Osteocyte (in vitro differentiated cells): ENCODE data around the gene PHOSPHO2. TPM values are rescaled to one million over a fixed set of nuclear protein-coding genes. Genes with fewer than 3 reads are reported as not detected.

Source experiments
- DNase-seq: peaks from one replicate; pipeline ENCODE4 v3.0.0; 2021; ENCODE audit warnings: mixed read lengths; ENCODE audit not compliant: unreplicated experiment; ENCODE audit errors: extremely low spot score
- H3K27ac Mint-ChIP-seq: one replicate; pipeline ENCODE4 v1.8.0; 2021; ENCODE audit warnings: mild to moderate bottlenecking, mixed read lengths; ENCODE audit not compliant: unreplicated experiment
- H3K27me3 Mint-ChIP-seq: one replicate; pipeline ENCODE4 v1.8.0; 2021; ENCODE audit warnings: mixed read lengths; ENCODE audit not compliant: unreplicated experiment
- H3K36me3 Mint-ChIP-seq: one replicate; pipeline ENCODE4 v1.8.0; 2021; ENCODE audit warnings: mixed read lengths; ENCODE audit not compliant: unreplicated experiment
- H3K4me1 Mint-ChIP-seq: one replicate; pipeline ENCODE4 v1.8.0; 2021; ENCODE audit warnings: mixed read lengths; ENCODE audit not compliant: unreplicated experiment
- H3K4me3 Mint-ChIP-seq: one replicate; pipeline ENCODE4 v1.8.0; 2021; ENCODE audit warnings: mild to moderate bottlenecking, moderate library complexity, mixed read lengths; ENCODE audit not compliant: unreplicated experiment
- H3K9me3 Mint-ChIP-seq: one replicate; pipeline ENCODE4 v1.8.0; 2021; ENCODE audit warnings: mixed read lengths; ENCODE audit not compliant: unreplicated experiment
- total RNA-seq: library from RNA; stranded (reverse); gene quantifications from 2 replicates; pipeline ENCODE4 v1.2.1, GENCODE V29; 2021
- TF ChIP-seq, protein P1 (sequence below): fragments of 200-600 bp; sonication (generic); IDR thresholded peaks from 2 replicates; pipeline ENCODE4 v1.5.0; 2021; ENCODE audit warnings: antibody characterized with exemption, mild to moderate bottlenecking, moderate library complexity

The PHOSPHO2 gene
- total RNA-seq, 1 donor from 2014 or later, result 4.8 TPM

DNA sequence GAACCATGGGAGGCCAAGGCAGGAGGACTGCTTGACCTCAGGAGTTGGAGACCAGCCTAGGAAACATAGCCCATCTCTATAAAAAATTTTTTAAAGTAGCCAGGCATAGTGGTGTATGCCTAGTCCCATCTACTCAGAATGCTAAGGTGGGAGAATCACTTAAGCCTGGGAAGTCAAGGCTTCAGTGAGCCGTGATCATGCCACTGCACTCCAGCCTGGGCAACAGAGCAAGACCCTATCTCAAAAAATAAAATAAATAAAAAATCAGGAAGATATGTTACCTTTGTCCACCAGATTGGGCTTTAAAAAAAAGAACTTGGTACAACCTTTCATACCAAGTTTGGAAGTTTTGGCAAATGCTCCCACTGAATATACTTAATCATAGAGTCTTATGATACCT lies 35.4 kb upstream of the PHOSPHO2 start:
- H3K36me3 Mint-ChIP-seq, result no peaks in the 10 kb centered on the region
- no peak overlapping the region for H3K4me3 Mint-ChIP-seq
- no peaks in the 10 kb centered on the region for H3K4me1 Mint-ChIP-seq
- TF ChIP-seq, protein P1, sequence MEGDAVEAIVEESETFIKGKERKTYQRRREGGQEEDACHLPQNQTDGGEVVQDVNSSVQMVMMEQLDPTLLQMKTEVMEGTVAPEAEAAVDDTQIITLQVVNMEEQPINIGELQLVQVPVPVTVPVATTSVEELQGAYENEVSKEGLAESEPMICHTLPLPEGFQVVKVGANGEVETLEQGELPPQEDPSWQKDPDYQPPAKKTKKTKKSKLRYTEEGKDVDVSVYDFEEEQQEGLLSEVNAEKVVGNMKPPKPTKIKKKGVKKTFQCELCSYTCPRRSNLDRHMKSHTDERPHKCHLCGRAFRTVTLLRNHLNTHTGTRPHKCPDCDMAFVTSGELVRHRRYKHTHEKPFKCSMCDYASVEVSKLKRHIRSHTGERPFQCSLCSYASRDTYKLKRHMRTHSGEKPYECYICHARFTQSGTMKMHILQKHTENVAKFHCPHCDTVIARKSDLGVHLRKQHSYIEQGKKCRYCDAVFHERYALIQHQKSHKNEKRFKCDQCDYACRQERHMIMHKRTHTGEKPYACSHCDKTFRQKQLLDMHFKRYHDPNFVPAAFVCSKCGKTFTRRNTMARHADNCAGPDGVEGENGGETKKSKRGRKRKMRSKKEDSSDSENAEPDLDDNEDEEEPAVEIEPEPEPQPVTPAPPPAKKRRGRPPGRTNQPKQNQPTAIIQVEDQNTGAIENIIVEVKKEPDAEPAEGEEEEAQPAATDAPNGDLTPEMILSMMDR, result no peak
- H3K9me3 Mint-ChIP-seq, result no peaks in the 10 kb centered on the region
- H3K27me3 Mint-ChIP-seq, result peaks cover 32% of the 10 kb centered on the region
- no peak for DNase-seq
- H3K27ac Mint-ChIP-seq, result no peak overlapping the region

DNA sequence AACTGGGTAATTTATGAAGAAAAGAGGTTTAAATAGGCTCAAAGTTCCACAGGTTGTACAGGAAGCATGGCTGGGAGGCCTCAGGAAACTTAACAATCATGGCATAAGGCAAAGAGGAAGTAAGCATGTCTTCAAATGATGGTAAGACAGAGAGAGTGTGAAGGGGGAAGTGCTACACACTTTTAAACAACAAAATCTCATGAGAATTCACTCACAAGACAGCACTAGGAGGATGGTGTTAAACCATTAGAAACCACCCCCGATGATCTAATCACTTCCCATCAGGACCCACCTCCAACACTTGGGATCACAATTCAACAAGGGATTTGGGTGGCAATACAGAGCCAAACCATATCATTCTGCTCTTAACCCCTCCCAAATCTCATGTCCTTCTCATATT lies 34.9 kb upstream of the PHOSPHO2 start:
- Mint-ChIP-seq H3K4me3 (no peak overlapping the region), H3K4me1 (no peaks in the 10 kb centered on the region), H3K27ac (no peak overlapping the region), H3K36me3 (no peaks in the 10 kb centered on the region), H3K9me3 (no peaks in the 10 kb centered on the region), H3K27me3 (peaks cover 27% of the 10 kb centered on the region)
- TF ChIP-seq, protein P1, result no peak
- DNase-seq, result no peak

DNA sequence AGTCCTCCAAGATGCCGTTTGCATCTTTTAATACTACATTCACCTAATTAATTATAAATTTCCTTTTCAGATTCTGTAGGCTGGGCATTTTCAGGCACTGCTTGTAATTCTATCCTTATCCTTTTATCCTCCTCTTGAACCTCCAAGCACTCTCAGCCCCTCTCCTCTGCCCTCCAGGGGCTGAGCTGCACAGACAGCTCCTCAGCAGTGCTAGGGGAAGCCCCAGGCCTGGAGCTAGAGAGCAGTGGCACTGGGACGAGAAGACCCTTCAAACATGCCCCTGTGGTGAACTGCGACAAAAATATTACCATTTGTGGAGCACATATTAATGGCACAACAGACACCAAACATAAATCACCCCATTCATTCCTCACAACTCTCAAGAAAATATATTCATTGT lies 33.0 kb upstream of the PHOSPHO2 start:
- DNase-seq, result no peak
- Mint-ChIP-seq H3K36me3 (no peaks in the 10 kb centered on the region), H3K4me3 (no peak overlapping the region), H3K27me3 (peaks cover 13% of the 10 kb centered on the region), H3K9me3 (no peaks in the 10 kb centered on the region), H3K4me1 (no peaks in the 10 kb centered on the region), H3K27ac (no peak overlapping the region)
- TF ChIP-seq, protein P1, result no peak

DNA sequence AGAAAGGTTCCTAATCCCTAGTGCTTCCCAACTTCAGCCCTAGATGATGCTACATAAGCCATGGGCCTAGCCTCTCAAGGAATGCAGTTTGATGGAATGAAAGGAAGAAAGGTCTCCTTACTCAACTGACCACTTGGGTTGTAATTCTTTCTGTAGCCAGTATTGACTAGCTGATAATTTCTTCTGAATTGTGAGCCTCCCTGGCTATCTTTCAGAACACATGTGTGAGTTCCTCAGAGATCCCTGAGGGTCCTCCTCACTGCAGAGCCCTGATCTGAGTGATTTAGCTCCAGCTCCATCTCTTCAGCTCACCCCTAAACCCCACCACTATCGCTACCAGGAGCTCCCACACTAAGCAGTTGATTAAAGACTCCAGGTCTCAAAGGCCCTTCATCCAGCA lies 31.5 kb upstream of the PHOSPHO2 start:
- Mint-ChIP-seq H3K9me3 (no peaks in the 10 kb centered on the region), H3K27me3 (peaks cover 10% of the 10 kb centered on the region), H3K4me3 (no peak overlapping the region), H3K4me1 (no peaks in the 10 kb centered on the region), H3K36me3 (no peaks in the 10 kb centered on the region), H3K27ac (no peak overlapping the region)
- DNase-seq, result no peak
- TF ChIP-seq, protein P1, result no peak

DNA sequence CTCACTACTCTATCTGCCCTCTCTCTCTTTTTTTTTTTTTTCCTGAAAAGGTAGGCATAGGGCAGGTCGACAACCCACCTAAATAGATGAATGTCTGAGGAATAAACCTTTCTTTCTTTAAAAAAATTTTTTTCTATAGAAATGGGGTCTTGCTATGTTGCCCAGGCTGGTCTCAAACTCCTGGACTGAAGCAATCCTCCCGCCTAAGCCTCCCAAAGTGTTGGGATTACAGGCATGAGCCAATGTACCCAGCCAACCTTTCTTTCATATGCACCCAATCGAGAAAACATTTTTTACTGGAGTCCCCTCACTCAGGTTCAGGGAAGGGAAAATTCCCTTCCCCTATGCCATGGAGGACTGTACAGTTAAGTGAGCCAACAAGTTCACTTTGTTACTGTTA lies 31.0 kb upstream of the PHOSPHO2 start:
- H3K27me3 Mint-ChIP-seq, result peaks cover 10% of the 10 kb centered on the region
- no peaks in the 10 kb centered on the region for H3K36me3 Mint-ChIP-seq
- H3K9me3 Mint-ChIP-seq, result no peaks in the 10 kb centered on the region
- no peak overlapping the region for H3K27ac Mint-ChIP-seq
- TF ChIP-seq, protein P1, result no peak
- no peaks in the 10 kb centered on the region for H3K4me1 Mint-ChIP-seq
- H3K4me3 Mint-ChIP-seq, result no peak overlapping the region
- DNase-seq, result no peak
